Smooth muscle cell of the brain vasculature (primary cell): Measurements from ENCODE around the gene AFTPH.

Source experiments
- DNase-seq: peaks from one replicate; pipeline ENCODE4 v3.0.0-alpha.2; 2012; ENCODE audit warnings: low read depth, low spot score

The AFTPH gene, protein sequence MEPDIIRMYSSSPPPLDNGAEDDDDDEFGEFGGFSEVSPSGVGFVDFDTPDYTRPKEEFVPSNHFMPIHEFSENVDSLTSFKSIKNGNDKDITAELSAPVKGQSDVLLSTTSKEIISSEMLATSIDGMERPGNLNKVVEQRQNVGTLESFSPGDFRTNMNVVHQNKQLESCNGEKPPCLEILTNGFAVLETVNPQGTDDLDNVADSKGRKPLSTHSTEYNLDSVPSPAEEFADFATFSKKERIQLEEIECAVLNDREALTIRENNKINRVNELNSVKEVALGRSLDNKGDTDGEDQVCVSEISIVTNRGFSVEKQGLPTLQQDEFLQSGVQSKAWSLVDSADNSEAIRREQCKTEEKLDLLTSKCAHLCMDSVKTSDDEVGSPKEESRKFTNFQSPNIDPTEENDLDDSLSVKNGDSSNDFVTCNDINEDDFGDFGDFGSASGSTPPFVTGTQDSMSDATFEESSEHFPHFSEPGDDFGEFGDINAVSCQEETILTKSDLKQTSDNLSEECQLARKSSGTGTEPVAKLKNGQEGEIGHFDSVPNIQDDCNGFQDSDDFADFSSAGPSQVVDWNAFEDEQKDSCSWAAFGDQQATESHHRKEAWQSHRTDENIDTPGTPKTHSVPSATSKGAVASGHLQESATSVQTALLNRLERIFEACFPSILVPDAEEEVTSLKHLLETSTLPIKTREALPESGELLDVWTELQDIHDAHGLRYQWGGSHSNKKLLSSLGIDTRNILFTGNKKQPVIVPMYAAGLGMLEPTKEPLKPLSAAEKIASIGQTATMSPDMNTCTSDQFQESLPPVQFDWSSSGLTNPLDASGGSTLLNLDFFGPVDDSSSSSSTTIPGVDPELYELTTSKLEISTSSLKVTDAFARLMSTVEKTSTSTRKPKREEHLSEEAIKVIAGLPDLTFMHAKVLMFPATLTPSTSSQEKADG

DNA sequence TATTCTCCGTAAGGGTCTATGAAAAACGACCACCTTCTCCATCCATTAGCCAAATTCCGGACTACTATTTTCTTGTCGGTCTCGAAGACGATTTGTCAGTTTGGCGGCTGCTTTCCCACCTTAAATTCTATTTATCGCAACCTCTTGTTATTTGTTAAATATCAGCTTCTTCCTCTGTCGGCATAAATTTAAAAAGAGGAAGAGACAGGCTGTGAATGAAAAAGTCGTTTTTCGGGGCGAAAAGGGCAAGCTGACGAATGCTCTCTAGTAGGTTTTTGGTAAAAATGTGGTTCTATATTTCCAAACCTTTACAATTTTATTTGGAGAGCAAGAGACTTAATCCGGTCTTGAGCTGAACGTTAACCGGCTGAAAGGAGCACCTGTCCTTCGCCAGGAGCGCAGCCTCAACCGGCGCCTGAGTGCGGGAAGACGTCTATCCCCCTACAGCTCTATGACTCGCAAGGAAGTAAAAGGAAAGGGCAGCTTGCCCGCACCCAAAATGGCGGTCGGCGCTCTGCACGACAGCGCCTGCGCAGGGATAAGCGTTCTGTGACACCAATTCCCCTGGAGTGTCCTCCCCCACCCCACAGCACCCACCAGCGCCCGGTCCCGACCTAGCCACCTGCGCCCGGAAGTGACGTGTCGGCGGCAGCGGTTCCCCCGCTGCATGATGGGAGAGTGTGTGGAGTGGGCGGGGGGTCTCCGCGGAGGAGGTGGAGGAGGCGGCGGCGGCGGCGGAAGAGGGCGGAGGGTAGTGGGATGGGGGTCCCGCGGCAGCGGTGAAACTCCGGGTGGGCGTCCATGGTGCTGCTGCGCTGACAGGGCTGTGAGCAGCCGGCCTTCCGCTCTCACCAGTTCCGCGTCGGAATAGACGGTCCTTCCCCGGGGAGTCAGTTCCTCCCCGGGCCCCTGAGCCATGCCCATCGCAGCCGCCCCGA, at the start of gene AFTPH:
AFTPH (plus strand) TSS at position 663 of the 938 bp plus-strand sequence. CDS start 27,147 bp downstream, outside the sequence.
- peak; percentile 95 for DNase-seq

GRCh38 chr2:64474636-64475035, 49.5 kb upstream of the AFTPH start:
- DNase-seq: no peak

GRCh38 chr2:64477037-64477436, 47.1 kb upstream of the AFTPH start:
- DNase-seq: no peak

DNA sequence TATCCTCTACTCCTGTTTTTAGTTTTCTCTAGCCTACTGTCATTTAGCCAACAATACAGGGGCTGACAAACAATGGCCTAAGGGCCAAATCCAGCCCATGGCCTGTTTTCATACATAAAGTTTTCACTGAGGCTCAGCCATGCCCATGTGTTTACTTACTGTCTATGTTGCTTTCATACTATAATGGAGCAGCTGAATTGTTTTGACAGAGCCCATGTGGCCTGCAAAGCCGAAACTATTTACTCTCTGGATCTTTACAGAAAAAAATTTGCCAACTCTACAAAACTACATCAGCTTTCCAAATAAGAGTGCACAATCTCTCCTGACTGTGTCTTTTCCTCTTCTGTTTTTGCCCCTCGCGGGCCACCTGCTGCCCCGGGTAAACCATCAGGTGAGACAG, 46.1 kb upstream of the AFTPH start:
- no peak for DNase-seq

- no peak for DNase-seq
Observed at GRCh38 chr2:64478502-64479230, 45.5 kb upstream of the AFTPH start.

DNA sequence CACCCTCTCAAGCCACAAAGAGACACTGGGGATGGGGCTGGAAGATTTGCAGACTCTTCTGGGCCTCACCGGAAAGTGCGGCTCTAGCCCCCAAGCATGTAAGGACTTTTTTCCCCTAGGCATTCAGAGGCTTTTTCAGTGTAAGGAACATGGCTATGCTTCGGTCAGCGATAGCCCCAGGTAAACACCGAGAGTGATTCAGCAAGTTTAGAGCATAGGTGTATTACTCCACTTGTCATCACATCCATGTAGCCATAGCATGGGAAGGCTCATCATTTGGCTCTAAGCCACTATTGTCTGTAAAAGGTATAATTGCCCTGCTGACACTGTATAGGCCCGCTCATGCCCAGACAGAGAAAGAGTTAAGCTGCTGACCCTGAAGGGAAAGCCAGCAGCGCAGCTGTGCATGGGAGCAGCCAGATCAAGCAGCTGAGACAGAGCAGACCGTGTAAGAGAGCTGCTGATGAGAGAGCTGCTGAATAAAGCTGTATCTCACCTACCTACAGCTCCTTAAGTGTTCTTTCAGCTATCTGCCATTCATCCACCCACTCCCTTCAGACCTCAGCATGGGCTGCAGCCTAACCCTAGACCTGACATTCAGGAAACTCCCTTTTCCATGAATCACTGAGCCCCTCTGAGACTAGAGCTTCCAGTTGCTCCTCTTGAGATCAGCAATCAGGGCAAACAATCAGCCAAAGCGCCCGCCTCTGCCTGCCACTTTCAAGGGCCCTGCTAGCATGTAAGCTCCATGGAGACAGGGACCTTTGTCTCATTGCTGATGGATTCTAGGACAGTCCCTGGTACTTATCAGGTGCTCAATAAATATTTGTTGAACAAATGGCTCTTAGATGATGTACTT, 44.6 kb upstream of the AFTPH start:
- DNase-seq: no peak

- DNase-seq: no peak
Observed at GRCh38 chr2:64481665-64482064, 42.5 kb upstream of the AFTPH start.

DNA sequence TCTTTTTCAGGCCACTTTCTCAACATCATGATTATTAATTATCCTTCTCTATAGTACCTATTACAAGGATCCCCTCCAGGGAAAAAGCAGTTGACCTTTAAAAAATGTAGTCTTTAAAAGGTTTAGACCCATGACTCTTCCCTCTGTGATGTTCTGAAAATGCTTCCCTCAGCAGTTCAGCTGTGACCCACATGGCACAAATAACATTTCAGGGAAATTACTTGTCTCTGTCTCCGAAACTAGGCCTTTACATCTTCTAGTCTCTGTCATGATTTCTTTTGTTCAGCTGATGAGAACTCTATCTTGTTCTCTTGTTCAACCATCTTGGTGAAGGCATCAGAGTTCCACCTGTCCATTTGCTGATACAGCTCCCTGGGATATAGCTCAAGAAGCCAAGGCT, 41.9 kb upstream of the AFTPH start:
- no peak for DNase-seq

DNA sequence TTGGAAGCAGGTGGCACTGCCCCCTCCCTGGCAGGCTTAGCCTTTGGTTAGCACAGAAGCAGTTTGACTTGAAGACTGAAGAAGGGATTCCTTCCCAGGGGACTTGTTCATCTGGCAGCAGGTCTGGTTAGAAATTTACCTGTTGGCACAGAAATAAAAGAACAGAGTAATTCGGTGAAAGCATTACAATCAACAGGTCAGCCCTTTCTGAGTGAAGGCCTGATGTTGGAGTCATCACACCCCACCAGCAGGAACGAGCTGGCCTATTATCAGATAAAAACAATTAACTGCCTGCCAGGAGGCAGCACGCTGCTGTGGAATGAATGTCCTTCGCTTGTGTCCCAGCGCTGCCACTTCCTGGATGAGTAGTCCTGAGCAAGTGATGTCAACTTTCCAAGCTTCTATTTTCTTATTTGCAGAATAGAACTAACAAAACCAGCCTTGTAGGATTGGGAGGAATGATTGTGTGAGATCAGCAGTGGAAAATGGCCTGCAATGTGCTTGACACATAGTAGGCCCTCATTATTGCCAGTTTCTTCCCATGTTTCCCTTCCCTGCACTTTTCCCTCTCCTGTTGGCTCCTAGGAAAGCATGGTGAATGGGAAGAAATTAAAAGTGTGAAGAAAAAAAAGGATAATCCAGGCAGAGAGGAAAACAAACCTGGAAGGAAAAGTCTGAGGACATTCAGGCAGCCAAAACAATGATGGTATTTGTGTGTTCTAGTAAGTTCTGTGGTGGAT, 41.2 kb upstream of the AFTPH start:
- no peak for DNase-seq

DNA sequence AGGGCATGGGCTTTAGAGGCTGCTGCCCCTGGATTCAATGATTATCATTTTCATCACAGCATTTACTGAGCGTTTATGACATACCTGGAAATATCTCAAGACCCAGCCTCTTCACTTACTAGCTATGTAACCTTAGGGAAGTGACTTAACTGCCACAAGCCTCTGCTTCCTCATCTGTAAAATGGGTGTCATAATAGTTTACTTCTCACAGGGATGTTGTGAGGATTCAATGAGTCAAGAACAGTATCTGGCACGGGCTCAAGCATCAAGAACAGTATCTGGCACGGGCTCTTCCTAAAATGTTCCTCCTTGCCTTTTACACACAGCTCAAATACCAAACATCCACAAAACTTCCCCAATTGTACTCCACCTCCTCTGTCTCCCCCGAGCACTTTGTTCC, 38.8 kb upstream of the AFTPH start:
- no peak for DNase-seq

GRCh38 chr2:64485961-64486360, 38.2 kb upstream of the AFTPH start:
- no peak for DNase-seq

DNA sequence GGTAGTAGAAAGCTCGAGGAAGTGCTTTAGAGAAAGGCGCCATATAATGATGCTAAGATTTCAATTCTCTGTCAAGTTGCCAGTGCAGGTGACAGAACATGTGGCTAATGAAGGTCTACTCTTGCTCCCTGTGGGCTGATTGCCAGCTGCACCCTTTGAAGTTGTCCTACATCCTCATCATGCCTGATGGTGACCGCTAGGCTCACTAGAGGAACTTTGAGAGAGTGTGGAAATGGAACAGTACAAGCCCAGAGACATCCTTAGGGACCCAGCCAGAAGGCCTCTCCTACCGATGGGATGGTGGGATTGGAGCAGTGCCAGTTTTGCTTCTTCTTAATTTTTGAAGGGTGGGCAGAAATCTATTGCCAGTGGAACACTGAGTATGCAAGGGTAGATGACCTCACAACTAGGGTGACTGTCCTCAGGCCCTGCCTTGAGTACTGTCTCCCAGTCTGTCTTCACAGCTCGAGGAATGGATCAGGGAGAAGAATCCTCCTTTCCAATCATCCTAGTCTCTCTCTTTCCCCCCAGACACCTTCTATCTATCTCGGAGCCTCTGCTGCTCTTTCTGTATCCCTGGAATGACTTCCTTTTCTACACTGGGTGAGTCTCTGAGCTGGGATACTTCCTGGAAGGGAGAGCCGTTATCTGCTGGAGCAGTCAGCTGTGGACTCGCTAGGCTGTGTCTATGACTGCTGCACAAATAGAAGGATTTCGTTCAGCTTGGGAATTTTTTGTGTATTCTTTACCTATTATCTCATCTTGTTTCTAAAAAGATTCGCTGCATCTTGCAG, 36.7 kb upstream of the AFTPH start:
- DNase-seq: no peak

- DNase-seq: peak; percentile 40
Observed at GRCh38 chr2:64488050-64488974, 35.8 kb upstream of the AFTPH start.

DNA sequence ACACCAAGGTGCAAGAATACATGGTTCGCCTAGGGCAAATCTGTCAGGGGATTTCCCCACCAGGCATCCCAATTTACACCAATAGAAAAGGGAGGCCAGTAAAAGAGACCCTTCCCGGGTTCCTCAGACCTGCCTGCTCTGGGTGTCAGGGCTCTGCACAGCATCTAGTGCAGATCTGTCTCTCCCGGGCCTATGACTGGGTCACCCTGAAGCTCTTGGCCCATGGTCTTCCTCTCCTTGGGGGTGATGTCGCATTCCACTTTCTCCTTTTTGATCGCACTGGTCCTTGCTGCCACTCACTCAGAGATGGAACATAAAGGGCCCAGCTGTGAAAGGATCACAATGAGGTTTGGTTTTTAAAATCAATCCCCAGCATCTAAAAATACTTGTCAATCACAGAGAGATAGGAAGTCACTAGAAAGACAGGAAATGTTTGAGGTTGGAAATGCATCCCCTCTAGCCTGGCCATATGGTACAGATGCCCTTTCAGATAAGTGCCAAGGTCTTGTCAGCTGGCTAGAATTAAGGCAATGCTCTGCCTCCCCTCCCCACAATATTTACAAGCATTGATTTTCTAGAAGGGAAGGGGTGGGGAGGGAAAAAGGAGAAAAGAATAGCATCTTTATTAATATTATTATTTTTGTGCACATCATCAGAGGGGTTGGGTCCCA, 34.9 kb upstream of the AFTPH start:
- DNase-seq: no peak

- DNase-seq: no peak
Observed at GRCh38 chr2:64491426-64491825, 32.7 kb upstream of the AFTPH start.

DNA sequence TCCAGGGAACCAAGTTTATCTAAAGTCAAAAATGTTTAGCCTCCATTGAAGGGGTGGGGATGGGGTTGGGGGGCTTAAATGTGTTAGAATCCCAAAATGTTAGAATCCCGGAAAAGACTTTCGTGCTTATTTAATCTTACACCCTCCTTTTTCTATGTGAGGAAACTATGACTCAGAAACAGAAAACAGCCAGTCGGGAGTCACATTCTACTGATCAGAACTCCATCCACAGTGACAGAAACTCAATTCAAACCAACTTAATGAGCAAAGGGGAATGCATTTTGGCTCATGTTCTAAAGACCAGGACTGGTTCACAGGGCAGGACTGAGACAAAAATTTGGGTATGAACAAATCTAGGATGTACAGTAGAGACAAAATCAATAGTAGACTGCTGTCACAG, 31.9 kb upstream of the AFTPH start:
- DNase-seq: no peak

DNA sequence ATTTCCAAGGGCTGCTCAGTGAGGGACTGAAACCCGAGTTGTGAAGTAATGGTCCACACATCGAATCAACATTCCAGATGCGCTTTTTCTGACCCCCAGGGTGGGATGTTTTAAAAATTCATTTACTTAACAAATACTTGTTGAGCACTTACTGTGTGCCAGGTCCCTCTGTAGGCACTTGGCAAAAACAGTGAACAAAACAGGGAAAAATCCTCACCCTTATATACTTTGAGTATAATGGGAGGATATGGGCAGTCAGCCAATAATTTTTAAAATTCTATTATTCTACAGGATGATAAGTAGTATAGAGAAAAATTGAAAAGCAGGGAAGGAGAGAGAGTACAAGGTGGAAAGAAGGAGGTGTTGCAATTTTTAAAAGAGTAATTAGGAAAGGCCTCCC, 31.3 kb upstream of the AFTPH start:
- DNase-seq: no peak
